ENCODE measurements around the gene NR2F6.
"Not testable (repeated sequence)": the region's sequence is repeated elsewhere in the genome, so short reads cannot be mapped to it uniquely, and the experiment has no call there.

Gene NR2F6

GRCh38 chr19:17195106-17195505, 50.6 kb downstream of the NR2F6 start:
- Histone ChIP-seq H3F3A (ENCODE audit: low read depth) (no peaks in the 10 kb centered on the region), H3K9ac (ENCODE audit: low read depth, low read length, poor library complexity, severe bottlenecking) (no peak overlapping the region), H3K79me2 (ENCODE audit: insufficient read depth, low read length) (no peaks in the 10 kb centered on the region), H3K27me3 (ENCODE audit: insufficient read depth, low read length, poor library complexity, severe bottlenecking) (no peaks in the 10 kb centered on the region), H3K4me2 (ENCODE audit: low read depth, low read length, poor library complexity, severe bottlenecking) (no peak overlapping the region), H3K4me1 (ENCODE audit: insufficient read depth, low read length, poor library complexity, severe bottlenecking) (no peaks in the 10 kb centered on the region), H3K4me3 (ENCODE audit: low read length, poor library complexity, severe bottlenecking) (no peak overlapping the region), H3K9me3 (ENCODE audit: insufficient read depth, low read depth, low read length) (no peaks in the 10 kb centered on the region), H3K9me2 (replicated peaks; ENCODE audit: low read depth, low read length) (no peaks in the 10 kb centered on the region), H2AFZ (ENCODE audit: low read length) (no peak overlapping the region), H3K36me3 (ENCODE audit: insufficient read depth, low read length) (peaks cover 59% of the 10 kb centered on the region; the same call in 1 of the 2 replicates), H4K20me1 (ENCODE audit: insufficient read depth, low read length, poor library complexity, severe bottlenecking) (no peaks in the 10 kb centered on the region)
- TF ChIP-seq EZH2phosphoT487 (IDR thresholded peaks at IDR 0.05; ENCODE audit: borderline replicate concordance) (no peak), CTCF (conservative IDR thresholded peaks at IDR 0.05; ENCODE audit: low read length) (no peak)

- H3K36me3 ChIP-seq (ENCODE audit: insufficient read depth, low read length): peaks cover 59% of the 10 kb centered on the region; the same call in 1 of the 2 replicates
- H3F3A ChIP-seq (ENCODE audit: low read depth): no peaks in the 10 kb centered on the region
- H3K9me2 ChIP-seq (replicated peaks; ENCODE audit: low read depth, low read length): no peaks in the 10 kb centered on the region
- TF ChIP-seq EZH2phosphoT487 (IDR thresholded peaks at IDR 0.05; ENCODE audit: borderline replicate concordance) (no peak), CTCF (conservative IDR thresholded peaks at IDR 0.05; ENCODE audit: low read length) (no peak)
- no peaks in the 10 kb centered on the region for H4K20me1 ChIP-seq (ENCODE audit: insufficient read depth, low read length, poor library complexity, severe bottlenecking)
- no peaks in the 10 kb centered on the region for H3K27me3 ChIP-seq (ENCODE audit: insufficient read depth, low read length, poor library complexity, severe bottlenecking)
- no peaks in the 10 kb centered on the region for H3K79me2 ChIP-seq (ENCODE audit: insufficient read depth, low read length)
- H3K4me3 ChIP-seq (ENCODE audit: low read length, poor library complexity, severe bottlenecking): no peak overlapping the region
- no peak overlapping the region for H3K9ac ChIP-seq (ENCODE audit: low read depth, low read length, poor library complexity, severe bottlenecking)
- H3K4me2 ChIP-seq (ENCODE audit: low read depth, low read length, poor library complexity, severe bottlenecking): no peak overlapping the region
- no peak overlapping the region for H2AFZ ChIP-seq (ENCODE audit: low read length)
- H3K9me3 ChIP-seq (ENCODE audit: insufficient read depth, low read depth, low read length): no peaks in the 10 kb centered on the region
- no peaks in the 10 kb centered on the region for H3K4me1 ChIP-seq (ENCODE audit: insufficient read depth, low read length, poor library complexity, severe bottlenecking)
Observed at GRCh38 chr19:17194608-17195007, 51.1 kb downstream of the NR2F6 start.

GRCh38 chr19:17192751-17193150, 53.0 kb downstream of the NR2F6 start:
- H4K20me1 ChIP-seq (ENCODE audit: insufficient read depth, low read length, poor library complexity, severe bottlenecking): no peaks in the 10 kb centered on the region
- H3K4me1 ChIP-seq (ENCODE audit: insufficient read depth, low read length, poor library complexity, severe bottlenecking): no peaks in the 10 kb centered on the region
- no peak overlapping the region for H3K4me3 ChIP-seq (ENCODE audit: low read length, poor library complexity, severe bottlenecking)
- no peaks in the 10 kb centered on the region for H3K79me2 ChIP-seq (ENCODE audit: insufficient read depth, low read length)
- no peak overlapping the region for H3K4me2 ChIP-seq (ENCODE audit: low read depth, low read length, poor library complexity, severe bottlenecking)
- H3K9me2 ChIP-seq (replicated peaks; ENCODE audit: low read depth, low read length): no peaks in the 10 kb centered on the region
- no peak overlapping the region for H2AFZ ChIP-seq (ENCODE audit: low read length)
- H3F3A ChIP-seq (ENCODE audit: low read depth): no peaks in the 10 kb centered on the region
- TF ChIP-seq EZH2phosphoT487 (IDR thresholded peaks at IDR 0.05; ENCODE audit: borderline replicate concordance) (no peak), CTCF (conservative IDR thresholded peaks at IDR 0.05; ENCODE audit: low read length) (no peak)
- H3K36me3 ChIP-seq (ENCODE audit: insufficient read depth, low read length): peaks cover 59% of the 10 kb centered on the region; the same call in 1 of the 2 replicates
- no peak overlapping the region for H3K9ac ChIP-seq (ENCODE audit: low read depth, low read length, poor library complexity, severe bottlenecking)
- no peaks in the 10 kb centered on the region for H3K9me3 ChIP-seq (ENCODE audit: insufficient read depth, low read depth, low read length)
- no peaks in the 10 kb centered on the region for H3K27me3 ChIP-seq (ENCODE audit: insufficient read depth, low read length, poor library complexity, severe bottlenecking)

- not testable (repeated sequence) for H3F3A ChIP-seq (ENCODE audit: low read depth); H4K20me1 ChIP-seq (ENCODE audit: insufficient read depth, low read length, poor library complexity, severe bottlenecking); H3K9me2 ChIP-seq (replicated peaks; ENCODE audit: low read depth, low read length); H3K4me2 ChIP-seq (ENCODE audit: low read depth, low read length, poor library complexity, severe bottlenecking); H3K9ac ChIP-seq (ENCODE audit: low read depth, low read length, poor library complexity, severe bottlenecking); H3K9me3 ChIP-seq (ENCODE audit: insufficient read depth, low read depth, low read length); H3K4me1 ChIP-seq (ENCODE audit: insufficient read depth, low read length, poor library complexity, severe bottlenecking); H3K27me3 ChIP-seq (ENCODE audit: insufficient read depth, low read length, poor library complexity, severe bottlenecking); H3K4me3 ChIP-seq (ENCODE audit: low read length, poor library complexity, severe bottlenecking); H2AFZ ChIP-seq (ENCODE audit: low read length); H3K79me2 ChIP-seq (ENCODE audit: insufficient read depth, low read length)
- peaks cover 64% of the 10 kb centered on the region; the same call in 1 of the 2 replicates for H3K36me3 ChIP-seq (ENCODE audit: insufficient read depth, low read length)
Observed at GRCh38 chr19:17191736-17192135, 54.0 kb downstream of the NR2F6 start.
